ENCODE measurements around the gene FAM24A.

FAM24A gene

GRCh38 chr10:122931088-122931906, 20.9 kb downstream of the FAM24A start:
- no peak for DNase-seq

- no peak for DNase-seq
Measured at GRCh38 chr10:122939133-122939855, 28.9 kb downstream of the FAM24A start.

DNA sequence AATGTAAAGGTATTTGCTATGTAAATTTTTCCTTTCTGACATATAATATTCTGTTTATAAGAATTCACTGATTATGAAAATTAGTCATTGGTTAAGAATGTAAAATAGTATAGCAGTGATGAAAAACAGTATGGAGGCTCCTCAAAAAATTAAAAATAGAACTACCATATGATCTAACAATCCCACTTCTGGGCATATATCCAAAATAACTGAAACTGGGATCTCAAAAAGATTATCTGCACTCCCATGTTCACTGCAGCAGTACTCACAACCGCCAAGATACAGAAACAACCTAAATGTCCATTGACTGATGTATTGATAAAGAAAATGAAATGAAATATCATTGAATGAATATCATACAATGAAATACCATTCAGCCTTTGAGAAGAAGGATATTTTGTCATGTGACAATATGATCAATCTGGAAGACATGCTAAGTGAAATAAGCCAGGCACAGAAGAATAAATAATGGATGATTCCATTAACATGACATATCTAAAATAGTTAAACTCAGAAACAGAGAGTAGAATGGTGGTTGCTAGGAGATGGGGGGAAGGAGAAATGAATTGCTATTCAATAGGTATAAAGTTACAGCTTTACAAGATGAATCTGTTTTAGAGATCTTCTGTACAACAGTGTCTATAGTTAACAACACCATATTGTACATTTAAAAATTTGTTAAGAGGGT, 29.6 kb downstream of the FAM24A start:
- no peak for DNase-seq

GRCh38 chr10:122949296-122949695, 38.9 kb downstream of the FAM24A start:
- DNase-seq = no peak

GRCh38 chr10:122953902-122954730, 43.7 kb downstream of the FAM24A start, which contains the start of gene C10orf88:
C10orf88 (minus strand) TSS chr10:122954227; CDS start chr10:122954178, 49 bp downstream.
- peak; percentile 92 for DNase-seq

- DNase-seq = no peak
Measured at GRCh38 chr10:122954731-122955050, 44.3 kb downstream of the FAM24A start.

DNA sequence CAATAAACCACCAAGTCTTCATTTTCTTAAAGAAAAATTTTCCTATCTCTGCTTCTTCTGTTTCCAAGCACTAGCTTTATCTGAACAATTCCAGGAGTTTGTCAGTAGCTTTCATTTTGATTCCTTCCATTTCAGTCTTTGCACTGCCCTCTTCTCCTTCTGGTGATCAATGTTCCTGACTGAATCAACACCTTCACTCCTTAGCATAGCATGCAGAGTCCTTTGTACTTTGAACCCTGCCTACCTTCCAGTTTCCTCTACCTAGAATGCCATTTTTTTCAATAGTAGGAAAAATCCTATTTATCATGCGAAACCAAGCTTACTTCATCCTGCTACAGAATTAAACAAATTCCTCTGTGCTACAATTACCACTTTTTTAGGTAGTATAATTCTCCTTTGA, 45.5 kb downstream of the FAM24A start:
- DNase-seq = no peak

DNA sequence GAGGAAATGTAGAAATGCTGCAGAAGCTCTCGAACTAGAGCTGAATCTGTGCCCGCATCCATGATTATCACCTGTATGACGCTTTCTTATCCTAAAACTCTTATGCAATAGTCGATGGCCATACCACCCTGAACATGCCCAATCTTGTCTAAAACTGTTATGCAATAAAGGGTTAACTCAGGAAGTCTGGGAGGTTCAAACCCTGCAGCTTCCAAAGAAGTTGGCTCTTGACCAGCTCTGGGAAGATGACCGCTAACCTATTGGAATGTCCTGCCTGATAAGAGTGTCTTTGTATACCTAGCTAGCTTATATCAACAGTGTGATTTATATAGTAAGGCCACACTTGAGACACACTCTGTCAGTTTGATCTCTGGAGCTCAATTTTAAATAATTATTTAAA, 47.1 kb downstream of the FAM24A start:
- DNase-seq = no peak

DNA sequence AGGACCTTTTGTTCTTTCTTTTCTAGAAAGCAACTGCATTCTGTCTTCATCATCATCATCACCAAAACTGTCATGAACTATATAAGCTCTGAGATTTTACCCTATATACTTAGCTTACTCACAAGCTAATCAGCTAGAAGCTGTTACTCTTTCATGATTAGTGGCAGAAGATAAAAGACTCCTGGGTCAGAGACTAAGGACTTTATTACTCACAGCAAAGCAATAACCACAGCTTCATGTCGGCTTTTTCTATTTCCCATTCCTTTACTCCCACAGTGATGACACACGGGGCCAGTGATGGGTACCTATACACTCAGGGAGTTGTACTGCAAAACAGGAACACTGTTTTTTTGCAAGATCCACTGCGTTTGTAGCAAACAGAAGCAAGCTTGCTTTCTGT, 52.0 kb downstream of the FAM24A start:
- no peak for DNase-seq

Data from T-helper 9 cell (primary cell).